Nephron progenitor cell (in vitro differentiated cells): Measurements from ENCODE around the gene CDX1.

Experiments used
- DNase-seq: peaks from one replicate; pipeline ENCODE4 v3.0.0; 2021
- H3K27ac Mint-ChIP-seq: 2 replicates; pipeline ENCODE4 v1.8.0; 2021; ENCODE audit warnings: mild to moderate bottlenecking, moderate library complexity, mixed read lengths
- H3K27me3 Mint-ChIP-seq: 2 replicates; pipeline ENCODE4 v1.8.0; 2021; ENCODE audit warnings: mild to moderate bottlenecking, low read depth, mixed read lengths; ENCODE audit not compliant: poor library complexity
- H3K36me3 Mint-ChIP-seq: 2 replicates; pipeline ENCODE4 v1.8.0; 2021; ENCODE audit warnings: low read depth, mixed read lengths
- H3K4me1 Mint-ChIP-seq: 2 replicates; pipeline ENCODE4 v1.8.0; 2021; ENCODE audit warnings: mixed read lengths
- H3K4me3 Mint-ChIP-seq: 2 replicates; pipeline ENCODE4 v1.8.0; 2021; ENCODE audit warnings: mild to moderate bottlenecking, moderate library complexity, mixed read lengths
- H3K9me3 Mint-ChIP-seq: 2 replicates; pipeline ENCODE4 v1.8.0; 2021; ENCODE audit warnings: mild to moderate bottlenecking, moderate library complexity, mixed read lengths
- CTCF ChIP-seq: fragments of 200-600 bp; sonication (generic); IDR thresholded peaks from 2 replicates; pipeline ENCODE4 v1.5.0; 2021; ENCODE audit warnings: antibody characterized with exemption

CDX1 gene

GRCh38 chr5:150124111-150124557 is 42.4 kb upstream of the CDX1 start:
- DNase-seq: no peak
- Mint-ChIP-seq H3K27ac (no peak overlapping the region), H3K4me3 (no peak overlapping the region), H3K9me3 (no peaks in the 10 kb centered on the region), H3K4me1 (peaks cover 26% of the 10 kb centered on the region), H3K27me3 (peaks cover 8% of the 10 kb centered on the region), H3K36me3 (peaks cover 56% of the 10 kb centered on the region)
- no peak for TF ChIP-seq CTCF

GRCh38 chr5:150124596-150124995 is 42.0 kb upstream of the CDX1 start:
- H3K4me1 Mint-ChIP-seq: peaks cover 26% of the 10 kb centered on the region
- no peak for DNase-seq
- no peaks in the 10 kb centered on the region for H3K9me3 Mint-ChIP-seq
- no peak overlapping the region for H3K4me3 Mint-ChIP-seq
- H3K36me3 Mint-ChIP-seq: peaks cover 52% of the 10 kb centered on the region
- TF ChIP-seq CTCF: no peak
- peaks cover 8% of the 10 kb centered on the region for H3K27me3 Mint-ChIP-seq
- peak overlapping the region; percentile 81 for H3K27ac Mint-ChIP-seq

GRCh38 chr5:150125334-150125733 is 41.2 kb upstream of the CDX1 start:
- Mint-ChIP-seq H3K36me3 (peaks cover 55% of the 10 kb centered on the region), H3K4me1 (peaks cover 31% of the 10 kb centered on the region), H3K27me3 (peaks cover 8% of the 10 kb centered on the region), H3K4me3 (no peak overlapping the region), H3K27ac (no peak overlapping the region), H3K9me3 (no peaks in the 10 kb centered on the region)
- no peak for DNase-seq
- TF ChIP-seq CTCF: no peak

- H3K9me3 Mint-ChIP-seq: no peaks in the 10 kb centered on the region
- H3K36me3 Mint-ChIP-seq: peaks cover 50% of the 10 kb centered on the region
- DNase-seq: no peak
- no peak overlapping the region for H3K4me3 Mint-ChIP-seq
- TF ChIP-seq CTCF: no peak
- H3K27me3 Mint-ChIP-seq: peaks cover 10% of the 10 kb centered on the region
- H3K4me1 Mint-ChIP-seq: peaks cover 31% of the 10 kb centered on the region
- H3K27ac Mint-ChIP-seq: no peak overlapping the region
Measured at GRCh38 chr5:150126199-150126920, 40.2 kb upstream of the CDX1 start.

- H3K27ac Mint-ChIP-seq: no peak overlapping the region
- peaks cover 44% of the 10 kb centered on the region for H3K36me3 Mint-ChIP-seq
Measured at GRCh38 chr5:150126921-150127265, 39.7 kb upstream of the CDX1 start.

More at GRCh38 chr5:150126921-150127265, 39.7 kb upstream of the CDX1 start:
- Mint-ChIP-seq H3K4me3 (no peak overlapping the region), H3K4me1 (peaks cover 31% of the 10 kb centered on the region), H3K27me3 (peaks cover 10% of the 10 kb centered on the region), H3K9me3 (no peaks in the 10 kb centered on the region)
- DNase-seq: no peak
- TF ChIP-seq CTCF: no peak
